Articular chondrocyte of knee joint (primary cell): ENCODE measurements around the gene PAQR5. TPM values are rescaled to one million over a fixed set of nuclear protein-coding genes. Genes with fewer than 3 reads are reported as not detected.

Experiments used
- total RNA-seq: library from RNA; depleted of rRNA; stranded (reverse); fragments of >200 nt; gene quantifications from 2 replicates; pipeline ENCODE4 v1.2.3, GENCODE V29; 2012

The PAQR5 gene, protein sequence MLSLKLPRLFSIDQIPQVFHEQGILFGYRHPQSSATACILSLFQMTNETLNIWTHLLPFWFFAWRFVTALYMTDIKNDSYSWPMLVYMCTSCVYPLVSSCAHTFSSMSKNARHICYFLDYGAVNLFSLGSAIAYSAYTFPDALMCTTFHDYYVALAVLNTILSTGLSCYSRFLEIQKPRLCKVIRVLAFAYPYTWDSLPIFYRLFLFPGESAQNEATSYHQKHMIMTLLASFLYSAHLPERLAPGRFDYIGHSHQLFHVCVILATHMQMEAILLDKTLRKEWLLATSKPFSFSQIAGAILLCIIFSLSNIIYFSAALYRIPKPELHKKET
- total RNA-seq, result 0.13 and 4.8 TPM in 2 replicates

DNA sequence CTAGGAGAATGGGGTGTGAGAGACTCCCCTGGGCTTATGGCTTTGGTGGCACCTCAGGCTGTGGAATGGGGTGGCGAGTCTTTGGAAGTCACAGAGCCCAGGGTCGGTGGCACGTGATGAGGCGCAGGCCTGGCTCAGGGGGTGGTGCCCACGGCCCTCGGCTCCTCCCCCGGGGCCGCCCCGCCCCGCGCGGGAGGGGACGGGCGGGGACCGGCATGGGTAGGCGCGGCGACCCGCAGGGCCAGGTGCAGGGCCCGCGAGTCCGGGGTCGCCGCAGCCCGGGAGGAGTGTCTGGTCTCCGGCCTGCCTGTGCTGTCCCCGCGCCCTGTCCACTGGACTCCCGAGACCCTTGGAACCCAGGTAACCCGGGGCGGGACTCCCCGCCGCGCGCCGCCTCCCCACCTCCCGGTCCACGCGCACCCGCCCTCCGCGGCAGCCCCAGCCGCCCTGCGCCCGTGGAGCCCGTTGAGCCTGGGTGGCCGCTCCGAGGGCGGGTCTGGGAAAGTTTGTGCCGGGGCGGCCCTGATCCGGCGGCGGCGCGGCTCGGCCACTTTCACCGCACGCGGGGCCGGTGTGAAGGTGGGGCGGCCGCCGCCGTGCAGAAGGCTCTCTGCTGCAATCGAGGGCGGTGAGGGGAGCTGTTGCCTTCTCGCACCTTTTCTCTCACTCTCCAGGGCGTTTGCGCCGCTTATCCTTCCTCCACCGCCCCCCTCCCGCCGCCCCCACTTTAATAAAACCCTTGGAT is at the start of gene PAQR5:
PAQR5 (plus strand) TSS at position 216 of the 745 bp plus-strand sequence. CDS start 61,169 bp downstream, outside the sequence.

DNA sequence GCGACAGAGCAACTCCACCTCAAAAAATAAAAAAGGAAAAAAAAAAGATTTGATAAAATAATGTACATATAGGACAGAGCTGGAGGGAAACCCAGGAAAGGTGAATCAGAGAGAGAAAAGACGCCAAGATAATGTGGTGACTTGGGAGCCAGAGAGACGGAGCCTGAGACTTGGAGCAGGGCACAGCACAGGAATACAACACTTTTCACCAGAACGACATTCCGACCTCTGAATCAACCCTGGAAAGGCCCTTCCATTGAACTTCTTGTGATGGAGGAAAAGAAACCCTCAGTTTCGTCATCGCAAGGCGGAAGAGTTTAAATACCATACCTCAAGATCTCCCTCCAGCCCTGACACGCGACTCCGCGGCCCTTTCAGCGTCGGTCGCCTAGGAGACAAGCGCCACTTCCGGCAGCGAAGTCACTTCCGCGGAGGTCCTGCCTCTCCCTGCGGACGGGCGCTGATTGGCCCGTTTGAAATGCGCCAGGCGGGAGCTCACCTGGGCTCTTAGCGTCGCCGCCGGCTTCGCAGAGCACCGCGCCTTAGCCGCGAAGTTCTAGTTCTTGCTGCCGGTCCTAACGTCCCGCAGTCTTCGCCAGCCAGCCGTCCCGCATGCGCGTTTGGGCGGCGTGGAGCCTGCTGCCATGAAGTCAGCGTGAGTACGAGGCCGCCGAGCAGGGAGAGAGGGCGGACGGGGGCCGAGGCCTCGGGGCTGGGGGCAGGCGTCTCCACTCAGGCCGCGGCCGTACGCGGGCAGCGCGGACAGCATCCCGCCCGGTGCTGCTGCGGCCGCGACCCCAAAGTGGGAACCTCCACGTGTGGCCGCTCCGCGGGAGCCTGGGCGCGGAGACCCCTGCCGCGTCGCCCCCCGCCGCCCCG is 115.3 kb downstream of the PAQR5 start, which contains the start of gene KIF23:
KIF23 (plus strand) TSS at position 528 of the 879 bp plus-strand sequence; CDS start at position 645, 117 bp downstream.

DNA sequence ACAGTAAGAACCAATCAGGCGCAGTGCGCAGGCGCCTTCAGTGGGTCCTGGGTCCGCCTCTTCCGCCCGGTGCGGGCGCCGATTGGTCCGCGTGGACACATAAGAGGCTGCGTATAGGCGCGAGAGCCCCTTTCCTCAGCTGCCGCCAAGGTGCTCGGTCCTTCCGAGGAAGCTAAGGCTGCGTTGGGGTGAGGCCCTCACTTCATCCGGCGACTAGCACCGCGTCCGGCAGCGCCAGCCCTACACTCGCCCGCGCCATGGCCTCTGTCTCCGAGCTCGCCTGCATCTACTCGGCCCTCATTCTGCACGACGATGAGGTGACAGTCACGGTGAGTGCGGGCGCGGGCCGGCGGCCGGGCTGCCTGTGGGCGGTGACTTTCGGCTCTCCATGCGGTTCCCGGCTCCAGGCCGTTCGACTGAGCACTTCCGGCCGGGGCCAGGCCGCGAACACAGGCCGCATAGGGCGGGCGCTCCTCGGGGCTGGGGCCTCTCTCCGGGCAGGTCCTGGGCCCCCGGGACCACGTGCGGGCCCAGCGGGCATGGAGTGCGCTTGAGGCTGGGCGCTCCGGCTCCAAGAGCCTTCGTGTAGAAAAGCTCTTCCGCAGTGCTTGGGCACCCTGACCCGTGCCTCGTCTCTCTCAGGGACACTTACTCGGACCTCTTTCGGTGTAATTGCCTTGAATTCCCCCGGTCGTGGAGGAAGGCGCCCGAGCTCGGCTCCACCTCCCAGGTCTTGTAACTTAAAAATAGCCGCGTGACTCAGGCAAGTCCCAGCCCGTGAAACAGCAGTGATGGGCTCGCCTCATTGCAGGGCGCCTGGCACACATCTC is 154.2 kb downstream of the PAQR5 start, which contains the start of gene RPLP1:
RPLP1 (plus strand) TSS at position 127 of the 830 bp plus-strand sequence; CDS start at position 258, 131 bp downstream.

Other genes starting within 250 kb of the PAQR5 start
- gene GLCE, start 138.3 kb upstream of the PAQR5 start, total RNA-seq, result 14.9 and 18.8 TPM in 2 replicates
- gene KIF23, start 115.4 kb downstream of the PAQR5 start, total RNA-seq, result 26.5 and 37.4 TPM in 2 replicates
- gene RPLP1, start 153.9 kb downstream of the PAQR5 start, total RNA-seq, result 131 and 143 TPM in 2 replicates